ENCODE results near the gene PKDCC.

GRCh38 chr2:42028571-42029148 is 19.2 kb upstream of the PKDCC start:
- TF ChIP-seq, protein P1, sequence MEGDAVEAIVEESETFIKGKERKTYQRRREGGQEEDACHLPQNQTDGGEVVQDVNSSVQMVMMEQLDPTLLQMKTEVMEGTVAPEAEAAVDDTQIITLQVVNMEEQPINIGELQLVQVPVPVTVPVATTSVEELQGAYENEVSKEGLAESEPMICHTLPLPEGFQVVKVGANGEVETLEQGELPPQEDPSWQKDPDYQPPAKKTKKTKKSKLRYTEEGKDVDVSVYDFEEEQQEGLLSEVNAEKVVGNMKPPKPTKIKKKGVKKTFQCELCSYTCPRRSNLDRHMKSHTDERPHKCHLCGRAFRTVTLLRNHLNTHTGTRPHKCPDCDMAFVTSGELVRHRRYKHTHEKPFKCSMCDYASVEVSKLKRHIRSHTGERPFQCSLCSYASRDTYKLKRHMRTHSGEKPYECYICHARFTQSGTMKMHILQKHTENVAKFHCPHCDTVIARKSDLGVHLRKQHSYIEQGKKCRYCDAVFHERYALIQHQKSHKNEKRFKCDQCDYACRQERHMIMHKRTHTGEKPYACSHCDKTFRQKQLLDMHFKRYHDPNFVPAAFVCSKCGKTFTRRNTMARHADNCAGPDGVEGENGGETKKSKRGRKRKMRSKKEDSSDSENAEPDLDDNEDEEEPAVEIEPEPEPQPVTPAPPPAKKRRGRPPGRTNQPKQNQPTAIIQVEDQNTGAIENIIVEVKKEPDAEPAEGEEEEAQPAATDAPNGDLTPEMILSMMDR (IDR thresholded peaks at IDR 0.05), result no peak
- TF ChIP-seq POLR2A (IDR thresholded peaks at IDR 0.05), result no peak

Data from ovary (tissue), 3 donors.